Stimulated activated naive CD8-positive, alpha-beta T cell treated with anti-CD3 and anti-CD28 coated beads, Interleukin-15, Interleukin-2, amounts not matched to agents 100 U/mL and 50 U/mL, for 24 hours (primary cell): ENCODE data around the gene DNAJC6.
"Not testable (repeated sequence)": the region's sequence is repeated elsewhere in the genome, so short reads cannot be mapped to it uniquely, and the experiment has no call there.

Experiments used
- ATAC-seq: fragments of 150-1000 bp; cut with Tn5 transposase; one replicate; pipeline ENCODE4 v1.10.0; 2021
- DNase-seq: peaks from one replicate; pipeline ENCODE4 v3.0.0; 2021

Gene DNAJC6

DNA sequence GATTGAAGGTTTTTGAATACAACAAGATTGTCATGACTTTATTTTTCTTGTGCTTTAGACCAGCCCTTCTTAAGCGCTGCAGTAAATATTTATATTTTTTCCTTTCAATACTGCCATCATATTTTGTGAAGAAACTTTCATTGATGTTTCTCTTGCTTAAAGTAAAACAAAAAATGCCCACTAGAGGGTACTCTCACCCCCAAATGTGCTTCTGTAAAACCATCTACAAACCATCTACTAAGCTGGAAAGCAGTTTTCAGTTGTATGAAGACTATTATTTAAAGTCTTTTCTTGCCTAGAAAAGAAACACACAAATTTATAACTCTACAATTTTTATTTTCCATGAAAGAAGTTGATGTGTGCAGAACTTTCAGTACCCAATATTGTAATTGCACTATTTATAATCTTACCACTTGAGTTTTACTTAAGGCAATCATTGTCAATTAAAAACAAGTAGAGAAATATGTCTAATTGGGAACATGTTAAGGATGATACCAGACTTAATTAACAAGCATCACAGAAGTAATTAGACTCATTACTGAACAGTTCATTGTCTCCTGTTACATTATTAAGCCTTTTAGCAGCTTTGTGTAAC lies 121.9 kb downstream of the DNAJC6 start:
- DNase-seq (no peak), ATAC-seq (no peak)

- no peak for DNase-seq
- ATAC-seq: no peak
Observed at GRCh38 chr1:65432918-65433317, 123.6 kb downstream of the DNAJC6 start.

GRCh38 chr1:65434255-65434654 lies 124.9 kb downstream of the DNAJC6 start:
- ATAC-seq (no peak), DNase-seq (no peak)

DNA sequence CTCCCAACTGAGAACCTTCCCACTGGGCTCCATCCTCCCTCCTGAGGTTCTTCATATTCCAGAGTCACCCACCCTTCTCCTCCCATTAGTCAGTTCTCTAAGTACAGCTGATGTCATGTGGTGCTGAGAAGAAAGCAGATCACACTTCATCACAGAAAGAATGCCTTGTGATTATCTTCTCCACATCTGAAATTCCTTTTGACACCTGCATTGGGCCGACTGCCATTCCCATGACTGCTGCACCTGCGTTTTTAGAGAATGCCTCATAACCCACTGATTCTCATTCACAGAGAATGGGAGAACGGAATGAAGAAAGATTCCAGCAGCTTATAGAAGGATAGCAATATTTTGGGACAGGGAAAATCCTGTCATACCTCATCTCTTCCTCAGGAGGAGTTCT lies 125.4 kb downstream of the DNAJC6 start:
- DNase-seq: no peak
- no peak for ATAC-seq

DNA sequence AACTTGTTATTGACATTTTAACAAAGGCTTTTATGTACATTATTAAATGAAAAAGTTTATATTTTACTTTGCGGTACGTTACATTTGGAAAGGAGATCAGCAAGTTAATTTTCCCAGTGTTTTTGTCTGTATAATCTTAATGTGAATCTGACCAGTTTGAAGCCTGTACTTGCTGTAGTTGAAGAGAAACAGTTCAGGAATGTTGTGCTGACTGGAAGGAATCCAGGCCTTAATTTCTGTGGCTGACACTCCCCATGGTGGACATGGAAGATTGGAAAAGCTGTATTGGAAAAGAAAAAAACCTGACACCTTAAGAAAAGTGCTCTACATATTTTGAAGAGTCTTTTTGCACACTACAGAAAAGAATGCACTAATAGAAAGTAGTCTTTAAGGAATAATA lies 126.6 kb downstream of the DNAJC6 start:
- ATAC-seq (no peak), DNase-seq (no peak)

DNA sequence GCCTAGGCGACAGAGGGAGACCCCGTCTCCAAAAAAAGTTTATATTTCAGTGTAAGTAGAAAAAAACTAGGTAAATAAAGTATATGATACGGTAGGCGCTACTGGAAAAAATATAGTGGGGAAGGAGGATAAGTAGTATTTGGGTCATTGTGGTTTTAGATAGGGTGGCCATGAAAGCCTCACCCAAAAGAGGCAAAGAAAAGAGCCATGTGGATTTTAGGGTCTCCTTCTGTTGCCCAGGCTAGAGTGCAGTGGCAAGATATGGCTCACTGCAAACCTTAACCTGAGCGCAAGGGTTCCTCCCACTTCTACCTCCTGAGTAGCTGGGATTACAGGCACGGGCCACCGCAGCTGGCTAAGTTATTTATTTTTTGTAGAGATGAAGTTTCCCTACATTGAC lies 128.3 kb downstream of the DNAJC6 start:
- no peak for DNase-seq
- no peak for ATAC-seq

GRCh38 chr1:65440322-65440900 lies 131.1 kb downstream of the DNAJC6 start:
- DNase-seq (no peak), ATAC-seq (no peak)

GRCh38 chr1:65440915-65441314 lies 131.6 kb downstream of the DNAJC6 start:
- DNase-seq: no peak

GRCh38 chr1:65441464-65441863 lies 132.1 kb downstream of the DNAJC6 start:
- ATAC-seq (no peak), DNase-seq (no peak)

More at GRCh38 chr1:65440915-65441314, 131.6 kb downstream of the DNAJC6 start:
- ATAC-seq: no peak

DNA sequence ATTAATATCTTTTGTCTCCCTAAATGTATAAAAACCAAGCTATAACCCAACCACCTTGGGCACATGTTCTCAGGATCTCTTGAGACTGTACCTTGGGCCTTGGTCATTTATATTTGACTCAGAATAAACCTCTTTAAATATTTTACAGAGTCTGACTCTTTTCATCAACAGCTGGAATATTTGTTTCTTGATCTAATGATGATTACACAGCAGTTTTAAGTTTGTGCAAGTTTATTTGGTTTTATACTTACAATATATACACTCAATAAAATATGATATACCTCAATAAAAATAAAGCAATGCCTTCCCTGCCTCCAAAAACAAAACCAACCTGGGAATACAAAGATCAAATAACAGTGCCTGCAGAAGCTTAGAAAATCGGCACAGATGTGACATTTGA lies 133.1 kb downstream of the DNAJC6 start:
- DNase-seq (no peak), ATAC-seq (no peak)

DNA sequence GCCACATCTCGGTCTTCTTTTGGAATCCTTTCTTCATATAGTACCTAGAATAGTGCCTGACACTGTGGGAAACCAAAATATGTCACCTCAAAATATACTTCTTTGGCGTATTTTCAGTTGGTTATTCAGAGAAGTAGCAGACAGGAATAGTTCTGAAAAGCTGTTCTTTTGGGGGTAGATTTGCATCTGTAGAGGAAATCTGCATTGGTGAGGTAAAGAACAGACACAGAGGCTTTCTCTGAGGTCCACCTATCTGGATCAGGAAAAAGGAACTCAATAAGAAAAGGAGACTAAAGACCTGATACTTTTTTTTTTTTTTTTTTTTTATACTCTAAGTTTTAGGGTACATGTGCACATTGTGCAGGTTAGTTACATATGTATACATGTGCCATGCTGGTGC lies 134.3 kb downstream of the DNAJC6 start:
- ATAC-seq: no peak
- no peak for DNase-seq

DNA sequence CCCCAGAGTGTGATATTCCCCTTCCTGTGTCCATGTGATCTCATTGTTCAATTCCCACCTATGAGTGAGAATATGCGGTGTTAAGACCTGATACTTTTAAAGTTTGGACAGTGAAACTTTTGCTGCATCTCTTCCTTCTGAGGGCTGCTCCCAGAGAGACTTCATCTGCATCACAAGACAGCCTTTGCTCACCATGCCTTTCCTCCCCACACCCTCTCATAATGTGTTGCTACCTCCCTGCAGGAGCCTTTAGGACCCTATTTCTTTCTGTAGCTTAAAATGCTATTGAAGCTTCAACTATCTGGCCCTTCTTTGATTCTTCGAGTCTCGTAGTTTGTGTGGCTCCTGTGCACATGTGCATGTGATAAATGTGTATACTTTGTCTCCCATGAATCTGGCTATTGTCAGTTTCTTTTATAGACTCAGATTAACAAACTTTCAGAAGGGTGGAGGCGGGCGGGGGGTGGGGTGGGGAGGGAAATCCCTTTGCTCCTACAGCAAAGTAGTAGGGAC lies 134.8 kb downstream of the DNAJC6 start:
- ATAC-seq (no peak), DNase-seq (no peak)

DNA sequence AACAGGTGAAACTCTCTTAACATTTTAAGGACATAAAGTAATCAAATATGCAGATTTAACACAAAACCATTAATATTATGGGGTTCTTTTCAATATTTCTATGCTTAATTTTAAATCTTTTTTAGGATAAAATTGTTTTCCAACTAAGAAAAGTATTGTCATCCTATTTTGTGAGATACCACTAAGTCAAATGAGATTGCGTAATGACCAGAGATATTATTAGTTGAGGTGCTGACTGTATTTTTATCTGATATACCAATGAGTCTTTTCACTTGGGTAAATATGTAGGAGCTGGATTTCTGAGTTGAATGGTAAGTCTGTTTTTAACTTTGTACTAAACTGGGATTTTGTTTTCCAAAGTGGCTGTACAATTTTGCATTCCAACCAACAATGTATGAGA lies 136.5 kb downstream of the DNAJC6 start:
- DNase-seq (no peak), ATAC-seq (no peak)

DNA sequence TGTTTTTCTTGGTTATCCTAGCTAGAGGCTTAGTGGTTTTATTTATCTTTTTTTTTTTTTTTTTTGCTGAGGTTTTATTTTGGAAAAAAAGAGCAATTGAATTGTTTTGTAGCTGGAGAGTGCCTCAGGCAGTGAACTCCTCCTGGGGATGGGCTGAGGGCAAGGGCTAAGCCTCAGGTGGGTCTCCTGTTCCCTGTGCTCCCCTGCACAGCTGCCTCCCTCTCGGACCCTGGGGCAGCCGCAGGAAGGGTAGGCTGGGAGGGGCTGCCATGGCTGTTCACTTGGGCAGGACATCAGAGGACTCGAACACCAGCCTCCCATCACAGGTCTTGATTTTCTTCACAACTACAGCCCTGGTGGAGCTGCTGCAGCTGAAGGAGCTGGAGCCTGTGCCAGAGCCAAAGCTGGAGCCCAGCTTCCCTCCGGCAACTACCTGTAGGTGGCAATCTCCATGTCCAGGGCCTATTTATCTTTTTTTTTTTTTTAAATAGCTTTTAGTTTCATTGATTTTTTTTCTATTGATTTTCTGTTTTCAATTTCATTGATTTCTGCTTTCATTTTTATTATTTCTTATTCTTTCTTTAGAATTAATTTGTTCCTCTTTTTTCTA lies 140.0 kb downstream of the DNAJC6 start:
- ATAC-seq (no peak), DNase-seq (no peak)

DNA sequence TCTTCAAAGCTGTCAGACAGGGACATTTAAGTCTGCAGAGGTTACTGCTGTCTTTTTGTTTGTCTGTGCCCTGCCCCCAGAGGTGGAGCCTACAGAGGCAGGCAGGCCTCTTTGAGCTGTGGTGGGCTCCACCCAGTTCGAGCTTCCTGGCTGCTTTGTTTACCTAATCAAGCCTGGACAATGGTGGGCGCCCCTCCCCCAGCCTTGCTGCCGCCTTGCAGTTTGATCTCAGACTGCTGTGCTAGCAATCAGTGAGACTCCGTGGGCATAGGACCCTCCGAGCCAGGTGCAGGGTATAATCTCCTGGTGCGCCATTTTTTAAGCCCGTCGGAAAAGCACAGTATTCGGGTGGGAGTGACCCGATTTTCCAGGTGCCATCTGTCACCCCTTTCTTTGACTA lies 146.3 kb downstream of the DNAJC6 start:
- ATAC-seq, DNase-seq: not testable (repeated sequence)

- no peak for DNase-seq
- ATAC-seq: no peak
Observed at GRCh38 chr1:65456481-65456880, 147.1 kb downstream of the DNAJC6 start.

- ATAC-seq (no peak), DNase-seq (no peak)
Observed at GRCh38 chr1:65457868-65458267, 148.5 kb downstream of the DNAJC6 start.

GRCh38 chr1:65458730-65459396 lies 149.5 kb downstream of the DNAJC6 start:
- ATAC-seq (no peak), DNase-seq (no peak)

- ATAC-seq: no peak
- DNase-seq: no peak
Observed at GRCh38 chr1:65459397-65459768, 150.0 kb downstream of the DNAJC6 start.
